GM21381 (cell line): Measurements from ENCODE around the gene MOGAT3.
"Not testable (repeated sequence)": the region's sequence is repeated elsewhere in the genome, so short reads cannot be mapped to it uniquely, and the experiment has no call there.

Source experiments
- ATAC-seq: cut with Tn5 transposase; IDR thresholded peaks from one replicate; pipeline ENCODE4 v1.9.1; 2021; ENCODE audit warnings: mild to moderate bottlenecking, moderate library complexity; ENCODE audit not compliant: unreplicated experiment

Gene MOGAT3

GRCh38 chr7:101205901-101206664 lies 5.2 kb upstream of the MOGAT3 start:
- ATAC-seq = no peak

- not testable (repeated sequence) for ATAC-seq
These were observed 3.2 kb upstream of the MOGAT3 start for GRCh38 chr7:101203740-101204738.

- no peak for ATAC-seq
These were observed 1.7 kb upstream of the MOGAT3 start for GRCh38 chr7:101202603-101202918.

GRCh38 chr7:101201695-101202602 lies 1.1 kb upstream of the MOGAT3 start:
- no peak for ATAC-seq

GRCh38 chr7:101200504-101200861 lies 353 bp downstream of the MOGAT3 start:
- no peak for ATAC-seq

- not testable (repeated sequence) for ATAC-seq
These were observed 1.3 kb downstream of the MOGAT3 start for GRCh38 chr7:101199522-101199921.

- ATAC-seq = no peak
These were observed 2.4 kb downstream of the MOGAT3 start for GRCh38 chr7:101198476-101198875.

GRCh38 chr7:101197991-101198390 lies 2.8 kb downstream of the MOGAT3 start:
- ATAC-seq = no peak

GRCh38 chr7:101195884-101196283 lies 5.0 kb downstream of the MOGAT3 start:
- ATAC-seq = no peak

GRCh38 chr7:101189109-101189508 lies 11.7 kb downstream of the MOGAT3 start:
- ATAC-seq = no peak

GRCh38 chr7:101186844-101187428 lies 13.9 kb downstream of the MOGAT3 start:
- ATAC-seq = no peak

GRCh38 chr7:101186194-101186593 lies 14.6 kb downstream of the MOGAT3 start:
- no peak for ATAC-seq

- ATAC-seq = no peak
These were observed 15.5 kb downstream of the MOGAT3 start for GRCh38 chr7:101185258-101185839.

GRCh38 chr7:101180130-101180755 lies 20.6 kb downstream of the MOGAT3 start, which contains the start of gene NAT16:
NAT16 (minus strand) TSS chr7:101180293; CDS start chr7:101174807, 5,486 bp downstream.
- ATAC-seq = no peak

GRCh38 chr7:101179713-101180112 lies 21.1 kb downstream of the MOGAT3 start:
- ATAC-seq = no peak

GRCh38 chr7:101179117-101179516 lies 21.7 kb downstream of the MOGAT3 start:
- ATAC-seq = no peak

GRCh38 chr7:101177644-101178043 lies 23.2 kb downstream of the MOGAT3 start:
- ATAC-seq = no peak

- ATAC-seq = no peak
These were observed 25.2 kb downstream of the MOGAT3 start for GRCh38 chr7:101175664-101176063.

GRCh38 chr7:101174322-101174854 lies 26.4 kb downstream of the MOGAT3 start:
- ATAC-seq = no peak
